HG03039 (cell line): ENCODE data around the gene LY6G6C.

ENCODE experiments used
- ATAC-seq: cut with Tn5 transposase; IDR thresholded peaks from one replicate; pipeline ENCODE4 v1.9.1; 2021; ENCODE audit warnings: mild to moderate bottlenecking, moderate library complexity; ENCODE audit not compliant: unreplicated experiment

LY6G6C gene

GRCh38 chr6:31742894-31743293, 21.3 kb upstream of the LY6G6C start:
- ATAC-seq = no peak

- ATAC-seq = no peak
These were observed 20.3 kb upstream of the LY6G6C start for GRCh38 chr6:31741815-31742214.

GRCh38 chr6:31740397-31741223, 19.1 kb upstream of the LY6G6C start:
- ATAC-seq = no peak

GRCh38 chr6:31739639-31740396, 18.3 kb upstream of the LY6G6C start, which contains the start of gene MSH5:
Gene MSH5 (plus strand): TSS chr6:31740005. CDS start chr6:31740467, 462 bp downstream.
- peak; percentile 66 for ATAC-seq

- no peak for ATAC-seq
These were observed 16.7 kb upstream of the LY6G6C start for GRCh38 chr6:31737991-31738979.

GRCh38 chr6:31737315-31737990, 15.9 kb upstream of the LY6G6C start:
- no peak for ATAC-seq

GRCh38 chr6:31736768-31737314, 15.3 kb upstream of the LY6G6C start:
- ATAC-seq = no peak

- ATAC-seq = no peak
These were observed 14.6 kb upstream of the LY6G6C start, which contains the start of gene CLIC1 for GRCh38 chr6:31736021-31736767. Gene CLIC1 (minus strand): TSS chr6:31736530. CDS start chr6:31736300, 230 bp downstream.

GRCh38 chr6:31734821-31735406, 13.4 kb upstream of the LY6G6C start:
- ATAC-seq = no peak

- ATAC-seq = no peak
These were observed 12.8 kb upstream of the LY6G6C start for GRCh38 chr6:31734247-31734820.

GRCh38 chr6:31733734-31734133, 12.2 kb upstream of the LY6G6C start:
- no peak for ATAC-seq

- no peak for ATAC-seq
These were observed 10.5 kb upstream of the LY6G6C start for GRCh38 chr6:31732029-31732428.

GRCh38 chr6:31730631-31731086, 9.1 kb upstream of the LY6G6C start:
- ATAC-seq = no peak

GRCh38 chr6:31729979-31730630, 8.6 kb upstream of the LY6G6C start:
- ATAC-seq = peak; percentile 27

GRCh38 chr6:31729515-31729978, 8.0 kb upstream of the LY6G6C start:
- ATAC-seq = peak; percentile 52

- no peak for ATAC-seq
These were observed 7.4 kb upstream of the LY6G6C start, which contains the start of gene DDAH2 for GRCh38 chr6:31728767-31729514. Gene DDAH2 (minus strand): TSS chr6:31729299. CDS start chr6:31729161, 138 bp downstream.
